Measurements from ENCODE around the gene TRMT61B. TPM values are rescaled to one million over a fixed set of nuclear protein-coding genes. Genes with fewer than 3 reads are reported as not detected.

The TRMT61B gene
- total and polyA plus RNA-seq, 2 of the 13 experiments (the other 11 are each of a cell fraction or from before 2014, with no cell fraction given) = 19.7 to 23.5 TPM

DNA sequence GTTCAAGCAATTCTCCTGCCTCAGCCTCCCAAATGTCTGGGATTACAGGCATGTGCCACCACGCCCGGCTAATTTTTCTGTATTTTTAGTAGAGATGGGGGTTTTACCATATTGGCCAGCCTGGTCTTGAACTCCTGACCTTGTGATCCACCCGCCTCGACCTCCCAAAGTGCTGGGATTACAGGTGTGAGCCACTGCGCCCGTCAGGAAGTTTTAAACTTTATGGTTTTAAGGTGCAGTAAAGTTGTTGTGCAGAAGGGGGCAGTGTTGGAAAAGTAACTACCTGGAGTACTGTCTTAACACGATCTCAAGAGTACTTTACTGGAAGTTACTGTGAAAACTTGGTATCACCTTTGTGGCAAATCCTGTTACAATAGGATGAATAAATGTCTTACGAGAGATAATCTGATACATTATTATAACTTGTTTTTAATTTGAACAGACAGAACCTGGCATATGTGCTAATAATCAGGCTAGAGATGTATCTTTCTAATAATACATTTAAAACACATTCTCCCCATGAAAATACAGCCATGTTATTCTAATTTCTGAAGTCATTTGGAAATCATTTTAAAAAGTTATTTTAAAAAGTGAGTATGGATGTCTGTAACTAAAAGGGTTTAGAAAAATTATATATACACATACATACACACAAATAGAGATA is 48.7 kb downstream of the TRMT61B start (continued):
- TF ChIP-seq ZNF652 (CRISPR knock-in tag; IDR thresholded peaks at IDR 0.05; ENCODE audit: borderline replicate concordance, low read depth) (no peak), ZBTB25 (CRISPR knock-in tag; IDR thresholded peaks at IDR 0.05) (peak; percentile 62; the same call in 1 of the 2 replicates), ZNF407 (CRISPR knock-in tag; IDR thresholded peaks at IDR 0.05; ENCODE audit: not compliant biosample characterization) (no peak), MLX (CRISPR knock-in tag; IDR thresholded peaks at IDR 0.05) (no peak), ADNP (CRISPR knock-in tag; IDR thresholded peaks at IDR 0.05) (peak; percentile 38; the same call in 1 of the 2 replicates), ELF3 (CRISPR knock-in tag; IDR thresholded peaks at IDR 0.05) (0 out of 2 replicates have a peak, but pooled peaks have one; percentile 42), HNRNPK (IDR thresholded peaks at IDR 0.05; ENCODE audit: low read depth, low read length, poor library complexity, severe bottlenecking) (no peak), ZNF629 (CRISPR knock-in tag; conservative IDR thresholded peaks at IDR 0.05) (peak; percentile 60), ZMYM2 (CRISPR knock-in tag; IDR thresholded peaks at IDR 0.05) (peak; percentile 70), HNF4A (CRISPR knock-in tag; IDR thresholded peaks at IDR 0.05) (no peak), JUN (CRISPR knock-in tag; IDR thresholded peaks at IDR 0.05) (no peak), SOX13 (IDR thresholded peaks at IDR 0.05) (no peak), SOX13 (CRISPR knock-in tag; conservative IDR thresholded peaks at IDR 0.05 in 1 of 2, IDR thresholded peaks at IDR 0.05 in 1 of 2) (no peak), GATAD2A (CRISPR knock-in tag; IDR thresholded peaks at IDR 0.05) (peak; percentile 20; the same call in 1 of the 2 replicates), RXRB (CRISPR knock-in tag; IDR thresholded peaks at IDR 0.05; ENCODE audit: borderline replicate concordance) (no peak), KLF11 (CRISPR knock-in tag; IDR thresholded peaks at IDR 0.05) (peak; percentile 43; the same call in 1 of the 2 replicates)
- TF ChIP-seq, protein P1, sequence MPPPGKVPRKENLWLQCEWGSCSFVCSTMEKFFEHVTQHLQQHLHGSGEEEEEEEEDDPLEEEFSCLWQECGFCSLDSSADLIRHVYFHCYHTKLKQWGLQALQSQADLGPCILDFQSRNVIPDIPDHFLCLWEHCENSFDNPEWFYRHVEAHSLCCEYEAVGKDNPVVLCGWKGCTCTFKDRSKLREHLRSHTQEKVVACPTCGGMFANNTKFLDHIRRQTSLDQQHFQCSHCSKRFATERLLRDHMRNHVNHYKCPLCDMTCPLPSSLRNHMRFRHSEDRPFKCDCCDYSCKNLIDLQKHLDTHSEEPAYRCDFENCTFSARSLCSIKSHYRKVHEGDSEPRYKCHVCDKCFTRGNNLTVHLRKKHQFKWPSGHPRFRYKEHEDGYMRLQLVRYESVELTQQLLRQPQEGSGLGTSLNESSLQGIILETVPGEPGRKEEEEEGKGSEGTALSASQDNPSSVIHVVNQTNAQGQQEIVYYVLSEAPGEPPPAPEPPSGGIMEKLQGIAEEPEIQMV (CRISPR knock-in tag; IDR thresholded peaks at IDR 0.05; ENCODE audit: low read depth) = no peak
- TF ChIP-seq, protein P2, sequence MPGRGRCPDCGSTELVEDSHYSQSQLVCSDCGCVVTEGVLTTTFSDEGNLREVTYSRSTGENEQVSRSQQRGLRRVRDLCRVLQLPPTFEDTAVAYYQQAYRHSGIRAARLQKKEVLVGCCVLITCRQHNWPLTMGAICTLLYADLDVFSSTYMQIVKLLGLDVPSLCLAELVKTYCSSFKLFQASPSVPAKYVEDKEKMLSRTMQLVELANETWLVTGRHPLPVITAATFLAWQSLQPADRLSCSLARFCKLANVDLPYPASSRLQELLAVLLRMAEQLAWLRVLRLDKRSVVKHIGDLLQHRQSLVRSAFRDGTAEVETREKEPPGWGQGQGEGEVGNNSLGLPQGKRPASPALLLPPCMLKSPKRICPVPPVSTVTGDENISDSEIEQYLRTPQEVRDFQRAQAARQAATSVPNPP (CRISPR knock-in tag; IDR thresholded peaks at IDR 0.05) = no peak
